ENCODE data around the gene COBL.

The COBL gene

GRCh38 chr7:51325908-51326307 lies 9.3 kb upstream of the COBL start:
- DNase-seq, result no peak

- no peak for DNase-seq
Measured at GRCh38 chr7:51325261-51325676, 8.7 kb upstream of the COBL start.

GRCh38 chr7:51324206-51324898 lies 7.7 kb upstream of the COBL start:
- DNase-seq, result no peak

- no peak for DNase-seq
Measured at GRCh38 chr7:51321961-51322515, 5.4 kb upstream of the COBL start.

GRCh38 chr7:51318886-51319579 lies 2.4 kb upstream of the COBL start:
- no peak for DNase-seq

- DNase-seq, result no peak
Measured at GRCh38 chr7:51318001-51318400, 1.4 kb upstream of the COBL start.

- DNase-seq, result no peak
Measured at GRCh38 chr7:51317582-51317910, 937 bp upstream of the COBL start.

- peak in 1 of 2 experiments; percentile 23 for DNase-seq
Measured at GRCh38 chr7:51316262-51316665, 345 bp downstream of the COBL start.

- no peak for DNase-seq
Measured at GRCh38 chr7:51315393-51316261, 982 bp downstream of the COBL start.

- no peak for DNase-seq
Measured at GRCh38 chr7:51314726-51315125, 1.9 kb downstream of the COBL start.

GRCh38 chr7:51313738-51314425 lies 2.7 kb downstream of the COBL start:
- DNase-seq, result no peak

- DNase-seq, result no peak
Measured at GRCh38 chr7:51312951-51313737, 3.5 kb downstream of the COBL start.

- DNase-seq, result no peak
Measured at GRCh38 chr7:51311166-51311565, 5.4 kb downstream of the COBL start.

- no peak for DNase-seq
Measured at GRCh38 chr7:51310131-51310583, 6.5 kb downstream of the COBL start.

- DNase-seq, result no peak
Measured at GRCh38 chr7:51309361-51310130, 7.1 kb downstream of the COBL start.

GRCh38 chr7:51308696-51309095 lies 7.9 kb downstream of the COBL start:
- no peak for DNase-seq

GRCh38 chr7:51308265-51308664 lies 8.3 kb downstream of the COBL start:
- DNase-seq, result no peak

GRCh38 chr7:51307651-51308210 lies 8.9 kb downstream of the COBL start:
- DNase-seq, result no peak

- no peak for DNase-seq
Measured at GRCh38 chr7:51306761-51307160, 9.8 kb downstream of the COBL start.

GRCh38 chr7:51304729-51305128 lies 11.9 kb downstream of the COBL start:
- DNase-seq, result no peak

GRCh38 chr7:51303142-51303525 lies 13.5 kb downstream of the COBL start:
- DNase-seq, result no peak
